K562 (cell line): Measurements from ENCODE around the gene AFM. TPM values are rescaled to one million over a fixed set of nuclear protein-coding genes. Genes with fewer than 3 reads are reported as not detected.

Experiments
- ATAC-seq: fragments of 200-7000 bp; cut with Tn5 transposase; 3 replicates; pipeline ENCODE4 v1.9.1; 2020; ENCODE audit warnings: moderate library complexity
- BruUV-seq: library from RNA; stranded (reverse); fragments of 400-500 nt; replicated peaks from 2 replicates; lab custom pipeline; 2021; lab: Mats Ljungman, UMichigan
- CTCF ChIA-PET: fragments of 300-600 bp; formaldehyde crosslinking; extraction: SDS; loops from one replicate; lab custom pipeline; 2021; ENCODE audit warnings: low intra/inter-chr PET ratio; lab: Yijun Ruan, JAX
- POLR2A ChIA-PET: fragments of 300-600, 350-650 bp; sonication (Branson Sonifier 250); formaldehyde crosslinking; extraction: SDS; loops from one replicate; lab custom pipeline; 2021; ENCODE audit warnings: antibody characterized with exemption, inconsistent platforms; lab: Yijun Ruan, JAX
- DNase-seq, 4 experiments: peaks; one replicate each; pipeline versions ENCODE4 v3.0.0 to v3.0.0-alpha.2; 2011 to 2018; ENCODE audit warnings: low spot score in 3 of 4, mixed read lengths in 3 of 4; ENCODE audit errors: extremely low read depth in 1 of 4
- FAIRE-seq: peaks from 2 replicates; lab custom pipeline; 2011; peaks lifted over from hg19 to GRCh38; lab: Jason Lieb, UNC
- H2AFZ ChIP-seq: 2 replicates; pipeline ENCODE4 v1.6.0; 2011; ENCODE audit warnings: low read depth, low read length, control low read depth, inconsistent platforms
- H3K27ac ChIP-seq: fragments of 200-600 bp; 3 replicates; pipeline ENCODE4 v1.8.0; 2011; ENCODE audit warnings: low read depth, mild to moderate bottlenecking, control low read depth, inconsistent platforms, low read length, moderate library complexity, mixed read lengths; ENCODE audit errors: extremely low read depth
- H3K27me3 ChIP-seq, 2 experiments: fragments of 300-600 bp in 1 of 2; 2 replicates in 1 of 2; 3 replicates in 1 of 2; pipeline versions ENCODE4 v1.6.0 to v1.8.0; 2011; ENCODE audit warnings: inconsistent platforms in 2 of 2, low read length in 2 of 2, mild to moderate bottlenecking in 1 of 2, mixed read lengths in 1 of 2, moderate library complexity in 1 of 2; ENCODE audit not compliant: control insufficient read depth in 2 of 2, insufficient read depth in 2 of 2
- H3K36me3 ChIP-seq: fragments of 300-600 bp; 3 replicates; pipeline ENCODE4 v1.8.0; 2011; ENCODE audit warnings: mild to moderate bottlenecking, low read length, inconsistent platforms; ENCODE audit not compliant: control insufficient read depth, insufficient read depth
- H3K4me1 ChIP-seq, 2 experiments: fragments of 200-600 bp in 1 of 2; replicated peaks in 1 of 2; 2 replicates in 1 of 2; 3 replicates in 1 of 2; pipeline versions ENCODE4 v1.5.1 to v1.8.0; 2011; ENCODE audit warnings: inconsistent platforms in 2 of 2, low read length in 2 of 2, mild to moderate bottlenecking in 1 of 2, mixed read lengths in 1 of 2, moderate library complexity in 1 of 2; ENCODE audit not compliant: control insufficient read depth in 2 of 2, insufficient read depth in 2 of 2
- H3K4me2 ChIP-seq: 2 replicates; pipeline ENCODE4 v1.6.1; 2011; ENCODE audit warnings: low read length, control low read depth, inconsistent platforms, mixed read lengths; ENCODE audit not compliant: insufficient read depth
- H3K4me3 ChIP-seq: fragments of 200-600 bp; sonication (generic), shearing (Covaris generic); 2 replicates; pipeline ENCODE4 v1.5.1; 2016; ENCODE audit warnings: control low read depth, inconsistent platforms
- H3K79me2 ChIP-seq: fragments of 200-600 bp; 3 replicates; pipeline ENCODE4 v1.8.0; 2011; ENCODE audit warnings: low read length, inconsistent platforms; ENCODE audit not compliant: control insufficient read depth, insufficient read depth
- H3K9ac ChIP-seq, 2 experiments: 2 replicates each; pipeline versions ENCODE4 v1.6.0 to v1.6.1; 2011; ENCODE audit warnings: low read depth in 2 of 2, low read length in 2 of 2, control low read depth in 1 of 2, inconsistent platforms in 1 of 2, mild to moderate bottlenecking in 1 of 2, mixed read lengths in 1 of 2; ENCODE audit not compliant: insufficient read depth in 1 of 2
- H3K9me1 ChIP-seq: one replicate; pipeline ENCODE4 v1.6.0; 2011; ENCODE audit warnings: inconsistent platforms, mild to moderate bottlenecking, low read length, moderate library complexity; ENCODE audit not compliant: control insufficient read depth, insufficient read depth
- H3K9me3 ChIP-seq: replicated peaks from 2 replicates; pipeline ENCODE4 v1.5.1; 2011; ENCODE audit warnings: low read depth, low read length, inconsistent platforms; ENCODE audit not compliant: control insufficient read depth, insufficient read depth
- H4K20me1 ChIP-seq: replicated peaks from 2 replicates; pipeline ENCODE4 v1.6.1; 2011; ENCODE audit warnings: low read length, inconsistent platforms, mixed read lengths; ENCODE audit not compliant: control insufficient read depth, insufficient read depth
- CCAR2 ChIP-seq: fragments of 200-400 bp; formaldehyde crosslinking; IDR thresholded peaks from 2 replicates; pipeline ENCODE4 v1.6.1; 2017; ENCODE audit warnings: mild to moderate bottlenecking, low read depth, low read length
- HMBOX1 ChIP-seq: sonication (generic); IDR thresholded peaks from 2 replicates; pipeline ENCODE4 v1.6.1; 2016
- IRF9 ChIP-seq: fragments of 450-650 bp; IDR thresholded peaks from 2 replicates; pipeline ENCODE4 v1.6.1; 2016; ENCODE audit warnings: missing biosample characterization, missing genetic modification characterization
- JUNB ChIP-seq: fragments of 450-650 bp; formaldehyde crosslinking; conservative IDR thresholded peaks from 2 replicates; pipeline ENCODE4 v1.4.0; 2020; ENCODE audit warnings: mild to moderate bottlenecking
- MXI1 ChIP-seq: IDR thresholded peaks from 2 replicates; pipeline ENCODE4 v1.6.1; 2011; ENCODE audit warnings: low read depth, mild to moderate bottlenecking, improper control_type of control experiment, low read length
- NR2C2 ChIP-seq, 2 experiments: fragments of 200-800 bp in 1 of 2; sonication (Bioruptor generic) in 1 of 2; sonication (generic) in 1 of 2; formaldehyde crosslinking in 1 of 2; IDR thresholded peaks; 2 replicates each; pipeline versions ENCODE4 v1.6.1 to v1.8.0; 2016 to 2022; ENCODE audit warnings: mild to moderate bottlenecking in 1 of 2, missing compliant biosample characterization in 1 of 2, missing genetic modification characterization in 1 of 2, missing genetic modification reagents in 1 of 2
- SNIP1 ChIP-seq: fragments of 450-650 bp; IDR thresholded peaks from 2 replicates; pipeline ENCODE4 v1.7.1; 2017; ENCODE audit warnings: low read depth, mild to moderate bottlenecking
- ZMIZ1 ChIP-seq, 2 experiments: fragments of 150-350 bp in 1 of 2; IDR thresholded peaks; 2 replicates each; pipeline ENCODE4 v1.6.1; 2012 to 2016; ENCODE audit warnings: low read depth in 2 of 2, low read length in 2 of 2, mild to moderate bottlenecking in 1 of 2, moderate library complexity in 1 of 2
- ZNF124 ChIP-seq: sonication (generic); formaldehyde crosslinking; IDR thresholded peaks from 2 replicates; pipeline ENCODE4 v1.8.1; 2022; ENCODE audit warnings: missing genetic modification reagents
- WGBS: fragments of 100-300 bp; shearing (Covaris generic); methylation state at CpG from one replicate; pipeline ENCODE4 v1.1.6; 2016; ENCODE audit warnings: low coverage, mixed read lengths; ENCODE audit not compliant: insufficient coverage; ENCODE audit errors: missing lambda C conversion rate; 5-methylcytosine and 5-hydroxymethylcytosine counted together
- in situ Hi-C: fragments of 300-500 bp; cut with MboI; formaldehyde crosslinking; loops from 4 replicates; pipeline ENCODE4 v1.15.0; 2018; ENCODE audit warnings: inconsistent platforms, mixed read lengths
- intact Hi-C: fragments of 100-400 bp; cut with micrococcal nuclease; formaldehyde crosslinking; loops from 2 replicates; pipeline ENCODE4 v1.14.2; 2022
- polyA plus RNA-seq, 8 experiments: library from polyadenylated mRNA; depleted of rRNA in 4 of 8; stranded (reverse) in 5 of 8; unstranded in 3 of 8; fragments of >200 nt; fragmentation: Nextera tagmentation in 2 of 8; fragmentation: Illumina TruSeq in 1 of 8; extraction: Ambion mirVana in 2 of 8; extraction: Trizol in 1 of 8; gene quantifications; 2 replicates each; pipeline versions ENCODE4 v1.2.1 to v1.2.3, GENCODE V29; 2011 to 2014; ENCODE audit warnings: inconsistent platforms in 1 of 8, missing spikeins in 1 of 8
- total RNA-seq, 7 experiments: library from RNA; depleted of rRNA in 6 of 7; stranded (reverse); fragments of >200 nt in 6 of 7; fragmentation: Illumina TruSeq in 2 of 7; extraction: Trizol in 2 of 7; gene quantifications; 2 replicates each; pipeline versions ENCODE4 v1.2.1 to v1.2.3, GENCODE V29; 2011 to 2021; ENCODE audit warnings: low replicate concordance in 1 of 7
- TF ChIP-seq, protein P1 (sequence below): fragments of 250-450 bp; sonication (Bioruptor Pico); IDR thresholded peaks from 2 replicates; pipeline ENCODE4 v1.4.0; 2020

Gene AFM
- total and polyA plus RNA-seq, 9 of the 15 experiments (the other 6 are each of a cell fraction or from before 2014, with no cell fraction given), result 0.07 to 0.15 (median 0.12) TPM; not detected in 5

GRCh38 chr4:73481358-73481757 is at the start of gene AFM (continued):
- no peak for TF ChIP-seq HMBOX1
- TF ChIP-seq SNIP1, result no peak
- no peak for TF ChIP-seq ZNF124
- no peak for TF ChIP-seq NR2C2 (CRISPR knock-in tag; IDR thresholded peaks at IDR 0.05)
- TF ChIP-seq NR2C2 (tag; IDR thresholded peaks at IDR 0.05), result no peak
- TF ChIP-seq CCAR2, result no peak
- TF ChIP-seq MXI1, result no peak
- TF ChIP-seq IRF9 (tag), result no peak
- TF ChIP-seq JUNB (CRISPR knock-in tag), result no peak

DNA sequence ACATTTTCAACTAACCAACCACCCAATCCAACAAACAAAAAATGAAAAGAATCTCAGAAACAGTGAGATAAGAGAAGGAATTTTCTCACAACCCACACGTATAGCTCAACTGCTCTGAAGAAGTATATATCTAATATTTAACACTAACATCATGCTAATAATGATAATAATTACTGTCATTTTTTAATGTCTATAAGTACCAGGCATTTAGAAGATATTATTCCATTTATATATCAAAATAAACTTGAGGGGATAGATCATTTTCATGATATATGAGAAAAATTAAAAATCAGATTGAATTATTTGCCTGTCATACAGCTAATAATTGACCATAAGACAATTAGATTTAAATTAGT is 49.8 kb upstream of the AFM start:
- H3K4me2 ChIP-seq, result no peak overlapping the region
- H3K9me1 ChIP-seq, result no peaks in the 10 kb centered on the region
- FAIRE-seq (no peak), DNase-seq (no peak), ATAC-seq (no peak)
- in situ Hi-C loops (no loop called here), intact Hi-C loops (loop anchor here (5.0 kb wide), 1 partner anchor 89 kb away; no protein-coding TSS in a partner anchor)
- H2AFZ ChIP-seq, result no peak overlapping the region
- ChIA-PET CTCF (no interaction called here), POLR2A (interaction anchor here (1.0 to 1.4 kb wide), 2 partner anchors 9 to 45 kb away, joined by 3 read pairs; no protein-coding TSS in a partner anchor)
- no peaks in the 10 kb centered on the region for H3K36me3 ChIP-seq
- no peaks in the 10 kb centered on the region for H3K79me2 ChIP-seq
- no peaks in the 10 kb centered on the region for H3K9me3 ChIP-seq
- no peaks in the 10 kb centered on the region for H3K27me3 ChIP-seq
- no peak overlapping the region for H3K9ac ChIP-seq
- no TSS peak for BruUV-seq
- H3K4me1 ChIP-seq, result peaks cover 0 to 13% of the 10 kb centered on the region in 2 experiments; a peak in 2 of 5 replicates
- H3K27ac ChIP-seq, result no peak overlapping the region
- no peak overlapping the region for H3K4me3 ChIP-seq
- no peaks in the 10 kb centered on the region for H4K20me1 ChIP-seq
- 0% methylated on average over 1 of the region's 1 CpG for WGBS
- TF ChIP-seq, protein P1, sequence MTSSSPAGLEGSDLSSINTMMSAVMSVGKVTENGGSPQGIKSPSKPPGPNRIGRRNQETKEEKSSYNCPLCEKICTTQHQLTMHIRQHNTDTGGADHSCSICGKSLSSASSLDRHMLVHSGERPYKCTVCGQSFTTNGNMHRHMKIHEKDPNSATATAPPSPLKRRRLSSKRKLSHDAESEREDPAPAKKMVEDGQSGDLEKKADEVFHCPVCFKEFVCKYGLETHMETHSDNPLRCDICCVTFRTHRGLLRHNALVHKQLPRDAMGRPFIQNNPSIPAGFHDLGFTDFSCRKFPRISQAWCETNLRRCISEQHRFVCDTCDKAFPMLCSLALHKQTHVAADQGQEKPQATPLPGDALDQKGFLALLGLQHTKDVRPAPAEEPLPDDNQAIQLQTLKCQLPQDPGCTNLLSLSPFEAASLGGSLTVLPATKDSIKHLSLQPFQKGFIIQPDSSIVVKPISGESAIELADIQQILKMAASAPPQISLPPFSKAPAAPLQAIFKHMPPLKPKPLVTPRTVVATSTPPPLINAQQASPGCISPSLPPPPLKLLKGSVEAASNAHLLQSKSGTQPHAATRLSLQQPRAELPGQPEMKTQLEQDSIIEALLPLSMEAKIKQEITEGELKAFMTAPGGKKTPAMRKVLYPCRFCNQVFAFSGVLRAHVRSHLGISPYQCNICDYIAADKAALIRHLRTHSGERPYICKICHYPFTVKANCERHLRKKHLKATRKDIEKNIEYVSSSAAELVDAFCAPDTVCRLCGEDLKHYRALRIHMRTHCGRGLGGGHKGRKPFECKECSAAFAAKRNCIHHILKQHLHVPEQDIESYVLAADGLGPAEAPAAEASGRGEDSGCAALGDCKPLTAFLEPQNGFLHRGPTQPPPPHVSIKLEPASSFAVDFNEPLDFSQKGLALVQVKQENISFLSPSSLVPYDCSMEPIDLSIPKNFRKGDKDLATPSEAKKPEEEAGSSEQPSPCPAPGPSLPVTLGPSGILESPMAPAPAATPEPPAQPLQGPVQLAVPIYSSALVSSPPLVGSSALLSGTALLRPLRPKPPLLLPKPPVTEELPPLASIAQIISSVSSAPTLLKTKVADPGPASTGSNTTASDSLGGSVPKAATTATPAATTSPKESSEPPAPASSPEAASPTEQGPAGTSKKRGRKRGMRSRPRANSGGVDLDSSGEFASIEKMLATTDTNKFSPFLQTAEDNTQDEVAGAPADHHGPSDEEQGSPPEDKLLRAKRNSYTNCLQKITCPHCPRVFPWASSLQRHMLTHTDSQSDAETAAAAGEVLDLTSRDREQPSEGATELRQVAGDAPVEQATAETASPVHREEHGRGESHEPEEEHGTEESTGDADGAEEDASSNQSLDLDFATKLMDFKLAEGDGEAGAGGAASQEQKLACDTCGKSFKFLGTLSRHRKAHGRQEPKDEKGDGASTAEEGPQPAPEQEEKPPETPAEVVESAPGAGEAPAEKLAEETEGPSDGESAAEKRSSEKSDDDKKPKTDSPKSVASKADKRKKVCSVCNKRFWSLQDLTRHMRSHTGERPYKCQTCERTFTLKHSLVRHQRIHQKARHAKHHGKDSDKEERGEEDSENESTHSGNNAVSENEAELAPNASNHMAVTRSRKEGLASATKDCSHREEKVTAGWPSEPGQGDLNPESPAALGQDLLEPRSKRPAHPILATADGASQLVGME (CRISPR knock-in tag), result no peak
- no peak for TF ChIP-seq ZMIZ1 (IDR thresholded peaks at IDR 0.05; ENCODE audit: low read depth in 2 of 2, low read length in 2 of 2)
